Ishikawa (cell line): ENCODE data around the gene FNBP1.

ENCODE experiments used
- CEBPB ChIP-seq: IDR thresholded peaks from 2 replicates; pipeline ENCODE4 v1.6.1; 2012
- CREB1 ChIP-seq: IDR thresholded peaks from 2 replicates; pipeline ENCODE4 v1.6.1; 2012; ENCODE audit warnings: low read depth
- EP300 ChIP-seq: IDR thresholded peaks from 2 replicates; pipeline ENCODE4 v1.6.1; 2012; ENCODE audit warnings: borderline replicate concordance
- NFIC ChIP-seq: IDR thresholded peaks from 2 replicates; pipeline ENCODE4 v1.6.1; 2012
- REST ChIP-seq: IDR thresholded peaks from 2 replicates; pipeline ENCODE4 v1.6.1; 2012; ENCODE audit warnings: low read depth, mild to moderate bottlenecking
- TAF1 ChIP-seq: IDR thresholded peaks from 2 replicates; pipeline ENCODE4 v1.6.1; 2012; ENCODE audit warnings: low read depth, mild to moderate bottlenecking
- TCF12 ChIP-seq: IDR thresholded peaks from 2 replicates; pipeline ENCODE4 v1.6.1; 2012; ENCODE audit warnings: low read depth
- TEAD4 ChIP-seq: IDR thresholded peaks from 2 replicates; pipeline ENCODE4 v1.6.1; 2012
- YY1 ChIP-seq: IDR thresholded peaks from 2 replicates; pipeline ENCODE4 v1.6.1; 2012; ENCODE audit warnings: low read depth

GRCh38 chr9:129839324-129840023 is 203.5 kb downstream of the FNBP1 start:
- no peak for TF ChIP-seq REST
- no peak for TF ChIP-seq CEBPB
- no peak for TF ChIP-seq YY1
- TF ChIP-seq TAF1 = no peak
- no peak for TF ChIP-seq TEAD4
- no peak for TF ChIP-seq NFIC
- no peak for TF ChIP-seq CREB1
- TF ChIP-seq TCF12 = no peak
- no peak for TF ChIP-seq EP300
